ENCODE measurements around the gene ATAD3B.
"Not testable (repeated sequence)": the region's sequence is repeated elsewhere in the genome, so short reads cannot be mapped to it uniquely, and the experiment has no call there.

DNA sequence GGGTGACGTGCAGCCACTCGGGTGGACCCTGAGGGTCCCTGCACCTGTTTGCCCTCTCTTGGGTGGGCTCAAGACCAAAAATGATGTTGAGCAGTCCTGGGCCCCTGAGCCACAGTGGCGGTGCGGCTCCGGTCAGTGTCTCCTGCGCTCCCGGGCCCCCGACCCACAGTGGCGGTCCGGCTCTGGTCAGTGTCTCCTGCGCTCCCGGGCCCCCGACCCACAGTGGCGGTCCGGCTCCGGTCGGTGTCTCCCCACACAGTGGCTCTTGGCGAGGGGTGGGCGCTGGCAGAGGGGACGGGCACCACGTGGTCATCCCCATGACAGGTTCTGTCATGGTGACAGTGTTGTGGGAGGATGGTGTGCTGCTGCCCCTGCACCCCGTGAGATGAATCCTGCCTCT is 22.7 kb downstream of the ATAD3B start:
- TF ChIP-seq, protein P1, sequence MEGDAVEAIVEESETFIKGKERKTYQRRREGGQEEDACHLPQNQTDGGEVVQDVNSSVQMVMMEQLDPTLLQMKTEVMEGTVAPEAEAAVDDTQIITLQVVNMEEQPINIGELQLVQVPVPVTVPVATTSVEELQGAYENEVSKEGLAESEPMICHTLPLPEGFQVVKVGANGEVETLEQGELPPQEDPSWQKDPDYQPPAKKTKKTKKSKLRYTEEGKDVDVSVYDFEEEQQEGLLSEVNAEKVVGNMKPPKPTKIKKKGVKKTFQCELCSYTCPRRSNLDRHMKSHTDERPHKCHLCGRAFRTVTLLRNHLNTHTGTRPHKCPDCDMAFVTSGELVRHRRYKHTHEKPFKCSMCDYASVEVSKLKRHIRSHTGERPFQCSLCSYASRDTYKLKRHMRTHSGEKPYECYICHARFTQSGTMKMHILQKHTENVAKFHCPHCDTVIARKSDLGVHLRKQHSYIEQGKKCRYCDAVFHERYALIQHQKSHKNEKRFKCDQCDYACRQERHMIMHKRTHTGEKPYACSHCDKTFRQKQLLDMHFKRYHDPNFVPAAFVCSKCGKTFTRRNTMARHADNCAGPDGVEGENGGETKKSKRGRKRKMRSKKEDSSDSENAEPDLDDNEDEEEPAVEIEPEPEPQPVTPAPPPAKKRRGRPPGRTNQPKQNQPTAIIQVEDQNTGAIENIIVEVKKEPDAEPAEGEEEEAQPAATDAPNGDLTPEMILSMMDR (IDR thresholded peaks at IDR 0.05): not testable (repeated sequence)
- TF ChIP-seq POLR2A (IDR thresholded peaks at IDR 0.05): not testable (repeated sequence)
